DOHH2 (cell line): Measurements from ENCODE around the gene MRPL34.

Experiments used
- CTCF ChIP-seq: fragments of 200-600 bp; sonication (generic); IDR thresholded peaks from one replicate; pipeline ENCODE4 v1.5.1; 2014; ENCODE audit warnings: antibody characterized with exemption, mild to moderate bottlenecking, low read depth, low read length; ENCODE audit not compliant: poor library complexity, severe bottlenecking
- EZH2phosphoT487 ChIP-seq: fragments of 200-600 bp; sonication (generic); IDR thresholded peaks from 2 replicates; pipeline ENCODE4 v1.6.1; 2017; ENCODE audit warnings: borderline replicate concordance, mild to moderate bottlenecking, antibody characterized with exemption, low read length, moderate library complexity, mixed read lengths

GRCh38 chr19:17266589-17266974 lies 39.1 kb upstream of the MRPL34 start:
- TF ChIP-seq CTCF = no peak
- no peak for TF ChIP-seq EZH2phosphoT487
